DOHH2 (cell line): Measurements from ENCODE around the gene IER2.

Source experiments
- EZH2phosphoT487 ChIP-seq: fragments of 200-600 bp; sonication (generic); IDR thresholded peaks from 2 replicates; pipeline ENCODE4 v1.6.1; 2017; ENCODE audit warnings: borderline replicate concordance, mild to moderate bottlenecking, antibody characterized with exemption, low read length, moderate library complexity, mixed read lengths
- TF ChIP-seq, protein P1 (sequence below): fragments of 200-600 bp; sonication (generic); IDR thresholded peaks from one replicate; pipeline ENCODE4 v1.5.1; 2014; ENCODE audit warnings: antibody characterized with exemption, mild to moderate bottlenecking, low read depth, low read length; ENCODE audit not compliant: poor library complexity, severe bottlenecking

DNA sequence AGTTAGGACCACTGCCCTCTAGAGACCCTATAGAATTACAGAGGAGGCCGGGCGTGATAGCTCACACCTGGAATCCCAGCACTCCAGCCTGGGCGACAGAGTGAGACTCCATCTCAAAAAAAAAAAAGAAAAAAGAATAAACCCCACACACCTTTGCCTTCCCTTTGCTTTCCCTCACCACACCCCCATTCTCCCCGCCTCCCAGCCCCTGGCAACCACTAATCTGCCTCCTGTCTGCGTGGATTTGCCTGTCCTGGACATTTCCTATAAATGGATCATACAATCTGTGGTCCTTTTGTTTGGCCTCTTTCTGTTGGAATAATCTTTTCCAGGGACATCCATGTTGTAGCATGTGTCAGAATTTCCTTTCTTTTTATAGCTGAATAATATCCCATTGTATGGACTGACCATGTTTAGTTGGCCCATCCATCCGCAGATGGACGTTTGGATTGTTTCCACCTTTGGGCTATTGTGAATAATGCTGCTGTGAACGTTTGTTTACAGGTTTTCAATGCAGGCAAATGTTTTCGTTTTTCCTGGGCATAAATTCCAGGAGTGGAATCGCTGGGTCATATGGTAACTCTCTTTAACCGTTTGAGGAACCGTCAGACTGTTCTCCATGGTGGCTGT is 16.9 kb upstream of the IER2 start:
- TF ChIP-seq, protein P1, sequence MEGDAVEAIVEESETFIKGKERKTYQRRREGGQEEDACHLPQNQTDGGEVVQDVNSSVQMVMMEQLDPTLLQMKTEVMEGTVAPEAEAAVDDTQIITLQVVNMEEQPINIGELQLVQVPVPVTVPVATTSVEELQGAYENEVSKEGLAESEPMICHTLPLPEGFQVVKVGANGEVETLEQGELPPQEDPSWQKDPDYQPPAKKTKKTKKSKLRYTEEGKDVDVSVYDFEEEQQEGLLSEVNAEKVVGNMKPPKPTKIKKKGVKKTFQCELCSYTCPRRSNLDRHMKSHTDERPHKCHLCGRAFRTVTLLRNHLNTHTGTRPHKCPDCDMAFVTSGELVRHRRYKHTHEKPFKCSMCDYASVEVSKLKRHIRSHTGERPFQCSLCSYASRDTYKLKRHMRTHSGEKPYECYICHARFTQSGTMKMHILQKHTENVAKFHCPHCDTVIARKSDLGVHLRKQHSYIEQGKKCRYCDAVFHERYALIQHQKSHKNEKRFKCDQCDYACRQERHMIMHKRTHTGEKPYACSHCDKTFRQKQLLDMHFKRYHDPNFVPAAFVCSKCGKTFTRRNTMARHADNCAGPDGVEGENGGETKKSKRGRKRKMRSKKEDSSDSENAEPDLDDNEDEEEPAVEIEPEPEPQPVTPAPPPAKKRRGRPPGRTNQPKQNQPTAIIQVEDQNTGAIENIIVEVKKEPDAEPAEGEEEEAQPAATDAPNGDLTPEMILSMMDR: no peak
- TF ChIP-seq EZH2phosphoT487: no peak
